GM18505 (cell line): ENCODE data around the gene KIZ.

Source experiments
- ATAC-seq: cut with Tn5 transposase; IDR thresholded peaks from one replicate; pipeline ENCODE4 v1.9.1; 2021; ENCODE audit not compliant: unreplicated experiment
- POLR2A ChIP-seq: IDR thresholded peaks from 4 replicates; pipeline ENCODE4 v1.6.1; 2011; ENCODE audit warnings: borderline replicate concordance; ENCODE audit not compliant: insufficient read depth, insufficient read length; ENCODE audit errors: extremely low read depth

Gene KIZ

GRCh38 chr20:21139881-21140566 lies 14.1 kb downstream of the KIZ start:
- ATAC-seq = no peak
- TF ChIP-seq POLR2A = no peak

GRCh38 chr20:21141825-21142224 lies 15.9 kb downstream of the KIZ start:
- TF ChIP-seq POLR2A = no peak
- ATAC-seq = no peak

- no peak for TF ChIP-seq POLR2A
- ATAC-seq = no peak
These were observed 17.5 kb downstream of the KIZ start for GRCh38 chr20:21143194-21143890.

GRCh38 chr20:21145424-21145823 lies 19.5 kb downstream of the KIZ start:
- TF ChIP-seq POLR2A = no peak
- no peak for ATAC-seq

GRCh38 chr20:21146215-21146614 lies 20.3 kb downstream of the KIZ start:
- ATAC-seq = no peak
- TF ChIP-seq POLR2A = no peak

- no peak for TF ChIP-seq POLR2A
- ATAC-seq = no peak
These were observed 21.7 kb downstream of the KIZ start for GRCh38 chr20:21147593-21147992.

GRCh38 chr20:21149344-21149743 lies 23.5 kb downstream of the KIZ start:
- no peak for ATAC-seq
- TF ChIP-seq POLR2A = no peak

- ATAC-seq = no peak
- TF ChIP-seq POLR2A = no peak
These were observed 25.9 kb downstream of the KIZ start for GRCh38 chr20:21151791-21152190.

- ATAC-seq = no peak
These were observed 28.8 kb downstream of the KIZ start for GRCh38 chr20:21154692-21155091.

GRCh38 chr20:21155268-21155667 lies 29.4 kb downstream of the KIZ start:
- no peak for ATAC-seq
- TF ChIP-seq POLR2A = no peak

More at GRCh38 chr20:21154692-21155091, 28.8 kb downstream of the KIZ start:
- no peak for TF ChIP-seq POLR2A

GRCh38 chr20:21156266-21156665 lies 30.4 kb downstream of the KIZ start:
- ATAC-seq = no peak
- no peak for TF ChIP-seq POLR2A

- ATAC-seq = no peak
- TF ChIP-seq POLR2A = no peak
These were observed 31.1 kb downstream of the KIZ start for GRCh38 chr20:21157006-21157405.

- no peak for ATAC-seq
- TF ChIP-seq POLR2A = no peak
These were observed 33.9 kb downstream of the KIZ start for GRCh38 chr20:21159658-21160380.

GRCh38 chr20:21161926-21162325 lies 36.0 kb downstream of the KIZ start:
- no peak for ATAC-seq
- no peak for TF ChIP-seq POLR2A

GRCh38 chr20:21162631-21163030 lies 36.7 kb downstream of the KIZ start:
- TF ChIP-seq POLR2A = no peak
- no peak for ATAC-seq

- no peak for ATAC-seq
- no peak for TF ChIP-seq POLR2A
These were observed 40.9 kb downstream of the KIZ start for GRCh38 chr20:21166801-21167200.
